ENCODE measurements around the gene RERE.

GRCh38 chr1:8540971-8541370, 276.5 kb downstream of the RERE start:
- TF ChIP-seq CTCF (IDR thresholded peaks at IDR 0.05) = no peak
- no peak for TF ChIP-seq POLR2A (IDR thresholded peaks at IDR 0.05)

All from body of pancreas (tissue), 4 donors.